ENCODE results near the gene CD4.

The CD4 gene

GRCh38 chr12:6765634-6766581, 23.4 kb upstream of the CD4 start, which contains the start of gene PTMS:
Gene PTMS (plus strand): TSS chr12:6766363. CDS start chr12:6766706, 343 bp downstream.
- FAIRE-seq = peak; percentile 70
- TF ChIP-seq POLR2AphosphoS5 (IDR thresholded peaks at IDR 0.05; ENCODE audit: low read depth, low read length) (no peak), POLR2A (IDR thresholded peaks at IDR 0.05; ENCODE audit: low read depth, low read length) (peak; percentile 53; the same call in 1 of the 2 replicates)
- DNase-seq (ENCODE audit: insufficient read length) = no peak

- DNase-seq (ENCODE audit: insufficient read length) (peak; percentile 71), FAIRE-seq (peak; percentile 92)
- TF ChIP-seq POLR2A (IDR thresholded peaks at IDR 0.05; ENCODE audit: low read depth, low read length) = no peak; the same call in 1 of the 2 replicates
- no peak for TF ChIP-seq POLR2AphosphoS5 (IDR thresholded peaks at IDR 0.05; ENCODE audit: low read depth, low read length)
- no peak for TF ChIP-seq TAF1 (IDR thresholded peaks at IDR 0.05; ENCODE audit: borderline replicate concordance, low read depth, low read length)
Observed at GRCh38 chr12:6766651-6767349, 22.5 kb upstream of the CD4 start.

GRCh38 chr12:6767353-6768319, 21.7 kb upstream of the CD4 start:
- FAIRE-seq = no peak
- DNase-seq (ENCODE audit: insufficient read length) = no peak
- no peak for TF ChIP-seq POLR2AphosphoS5 (IDR thresholded peaks at IDR 0.05; ENCODE audit: low read depth, low read length)
- no peak for TF ChIP-seq TAF1 (IDR thresholded peaks at IDR 0.05; ENCODE audit: borderline replicate concordance, low read depth, low read length)
- TF ChIP-seq POLR2A (IDR thresholded peaks at IDR 0.05; ENCODE audit: low read depth, low read length) = no peak

- DNase-seq (ENCODE audit: insufficient read length) (no peak), FAIRE-seq (no peak)
- TF ChIP-seq TAF1 (IDR thresholded peaks at IDR 0.05; ENCODE audit: borderline replicate concordance, low read depth, low read length) = no peak
- no peak for TF ChIP-seq POLR2A (IDR thresholded peaks at IDR 0.05; ENCODE audit: low read depth, low read length)
- TF ChIP-seq POLR2AphosphoS5 (IDR thresholded peaks at IDR 0.05; ENCODE audit: low read depth, low read length) = no peak
Observed at GRCh38 chr12:6768437-6768914, 20.9 kb upstream of the CD4 start.

GRCh38 chr12:6768990-6769389, 20.3 kb upstream of the CD4 start:
- no peak for FAIRE-seq
- DNase-seq (ENCODE audit: insufficient read length) = no peak
- no peak for TF ChIP-seq TAF1 (IDR thresholded peaks at IDR 0.05; ENCODE audit: borderline replicate concordance, low read depth, low read length)

- no peak for TF ChIP-seq POLR2A (IDR thresholded peaks at IDR 0.05; ENCODE audit: low read depth, low read length)
- no peak for TF ChIP-seq POLR2AphosphoS5 (IDR thresholded peaks at IDR 0.05; ENCODE audit: low read depth, low read length)
- TF ChIP-seq TAF1 (IDR thresholded peaks at IDR 0.05; ENCODE audit: borderline replicate concordance, low read depth, low read length) = no peak
- DNase-seq (ENCODE audit: insufficient read length) (no peak), FAIRE-seq (no peak)
Observed at GRCh38 chr12:6769666-6770065, 19.7 kb upstream of the CD4 start.

GRCh38 chr12:6770094-6770493, 19.2 kb upstream of the CD4 start:
- no peak for FAIRE-seq
- TF ChIP-seq POLR2A (IDR thresholded peaks at IDR 0.05; ENCODE audit: low read depth, low read length) = no peak
- no peak for TF ChIP-seq TAF1 (IDR thresholded peaks at IDR 0.05; ENCODE audit: borderline replicate concordance, low read depth, low read length)
- TF ChIP-seq POLR2AphosphoS5 (IDR thresholded peaks at IDR 0.05; ENCODE audit: low read depth, low read length) = no peak

GRCh38 chr12:6770600-6770999, 18.7 kb upstream of the CD4 start:
- TF ChIP-seq POLR2A (IDR thresholded peaks at IDR 0.05; ENCODE audit: low read depth, low read length) = no peak
- FAIRE-seq = no peak
- no peak for DNase-seq (ENCODE audit: insufficient read length)

More at GRCh38 chr12:6770094-6770493, 19.2 kb upstream of the CD4 start:
- no peak for DNase-seq (ENCODE audit: insufficient read length)

- no peak for TF ChIP-seq POLR2A (IDR thresholded peaks at IDR 0.05; ENCODE audit: low read depth, low read length)
- no peak for TF ChIP-seq TAF1 (IDR thresholded peaks at IDR 0.05; ENCODE audit: borderline replicate concordance, low read depth, low read length)
- DNase-seq (ENCODE audit: insufficient read length) = no peak
- FAIRE-seq = no peak
Observed at GRCh38 chr12:6771091-6771495, 18.2 kb upstream of the CD4 start.

- no peak for DNase-seq (ENCODE audit: insufficient read length)
- peak; percentile 9 for FAIRE-seq
- TF ChIP-seq TAF1 (IDR thresholded peaks at IDR 0.05; ENCODE audit: borderline replicate concordance, low read depth, low read length) = no peak
- TF ChIP-seq POLR2AphosphoS5 (IDR thresholded peaks at IDR 0.05; ENCODE audit: low read depth, low read length) = no peak
- TF ChIP-seq POLR2A (IDR thresholded peaks at IDR 0.05; ENCODE audit: low read depth, low read length) = no peak
Observed at GRCh38 chr12:6771509-6772330, 17.6 kb upstream of the CD4 start.
